SU-DHL-6 (cell line): Measurements from ENCODE around the gene CTH.

ENCODE experiments used
- H2AFZ ChIP-seq: fragments of 200-600 bp; sonication (generic); 2 replicates; pipeline ENCODE4 v1.6.1; 2014; ENCODE audit warnings: low read depth, mild to moderate bottlenecking, moderate library complexity, mixed read lengths, antibody characterized with exemption, low read length; ENCODE audit not compliant: severe bottlenecking
- H3F3A ChIP-seq: fragments of 200-600 bp; shearing (Covaris generic); 2 replicates; pipeline ENCODE4 v1.6.0; 2016; ENCODE audit warnings: antibody characterized with exemption, mild to moderate bottlenecking; ENCODE audit not compliant: insufficient read depth
- H3K27ac ChIP-seq: fragments of 200-600 bp; sonication (generic); 2 replicates; pipeline ENCODE4 v1.5.1; 2016; ENCODE audit warnings: low read depth, mild to moderate bottlenecking, low read length, moderate library complexity, mixed read lengths
- H3K27me3 ChIP-seq: fragments of 200-600 bp; sonication (generic), shearing (Covaris generic); 2 replicates; pipeline ENCODE4 v1.6.0; 2014; ENCODE audit warnings: mild to moderate bottlenecking, low read length
- H3K36me3 ChIP-seq: fragments of 200-600 bp; sonication (generic); 2 replicates; pipeline ENCODE4 v1.6.1; 2014; ENCODE audit warnings: mild to moderate bottlenecking, low read length, mixed read lengths
- H3K4me2 ChIP-seq: fragments of 300-600, 200-600 bp; shearing (Covaris generic), sonication (generic); 2 replicates; pipeline ENCODE4 v1.6.0; 2014; ENCODE audit warnings: low read length, low read depth, mild to moderate bottlenecking; ENCODE audit not compliant: poor library complexity, severe bottlenecking
- H3K4me3 ChIP-seq: fragments of 200-600 bp; sonication (generic); 2 replicates; pipeline ENCODE4 v1.5.1; 2014; ENCODE audit warnings: antibody characterized with exemption, low read length, mild to moderate bottlenecking, mixed read lengths; ENCODE audit not compliant: insufficient read depth, poor library complexity, severe bottlenecking
- H3K79me2 ChIP-seq: fragments of 200-600 bp; sonication (generic); 2 replicates; pipeline ENCODE4 v1.6.1; 2014; ENCODE audit warnings: mild to moderate bottlenecking, low read length, moderate library complexity; ENCODE audit not compliant: insufficient read depth
- H3K9ac ChIP-seq: fragments of 200-600 bp; sonication (generic); 2 replicates; pipeline ENCODE4 v1.7.0; 2014; ENCODE audit warnings: mild to moderate bottlenecking, low read length
- H3K9me2 ChIP-seq: fragments of 200-600 bp; sonication (generic); replicated peaks from 2 replicates; pipeline ENCODE4 v1.6.1; 2014; ENCODE audit warnings: low read length; ENCODE audit not compliant: insufficient read depth
- H3K9me3 ChIP-seq: fragments of 200-600 bp; sonication (generic); 2 replicates; pipeline ENCODE4 v1.6.1; 2014; ENCODE audit warnings: low read length, mixed read lengths; ENCODE audit not compliant: insufficient read depth
- H4K20me1 ChIP-seq: fragments of 200-600 bp; sonication (generic); 2 replicates; pipeline ENCODE4 v1.6.1; 2014; ENCODE audit warnings: low read depth, mild to moderate bottlenecking, antibody characterized with exemption, low read length, moderate library complexity, mixed read lengths
- EZH2phosphoT487 ChIP-seq: fragments of 200-600 bp; sonication (generic), shearing (Covaris generic); conservative IDR thresholded peaks from 2 replicates; pipeline ENCODE4 v1.6.1; 2018; ENCODE audit warnings: mild to moderate bottlenecking, antibody characterized with exemption, low read length, moderate library complexity, mixed read lengths
- TF ChIP-seq, protein P1 (sequence below): fragments of 200-600 bp; sonication (generic); IDR thresholded peaks from one replicate; pipeline ENCODE4 v1.5.1; 2017; ENCODE audit warnings: antibody characterized with exemption, mild to moderate bottlenecking, low read length, moderate library complexity; ENCODE audit not compliant: insufficient read depth, poor library complexity, severe bottlenecking

The CTH gene

DNA sequence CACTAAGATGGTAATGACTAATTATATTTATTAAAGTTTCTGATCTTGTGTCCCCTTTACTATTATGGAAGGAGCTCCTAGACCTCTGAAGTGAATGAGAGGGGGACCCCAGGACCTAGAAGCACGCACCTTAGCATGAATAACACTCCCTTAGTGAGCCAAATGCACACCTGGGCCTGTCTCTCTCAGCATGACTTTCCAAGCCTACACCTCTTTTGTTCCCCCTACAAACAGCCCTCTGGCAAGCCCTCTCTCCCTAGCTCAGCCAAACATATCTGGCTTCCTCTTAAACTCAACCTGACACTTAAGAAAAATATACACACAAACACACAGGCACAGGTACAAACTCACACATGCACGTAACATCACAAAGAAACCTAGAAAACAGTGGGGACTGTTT lies 7.3 kb upstream of the CTH start:
- no peaks in the 10 kb centered on the region for H3K36me3 ChIP-seq
- H3F3A ChIP-seq: no peaks in the 10 kb centered on the region
- H4K20me1 ChIP-seq: no peaks in the 10 kb centered on the region
- H3K4me2 ChIP-seq: no peak overlapping the region
- TF ChIP-seq, protein P1, sequence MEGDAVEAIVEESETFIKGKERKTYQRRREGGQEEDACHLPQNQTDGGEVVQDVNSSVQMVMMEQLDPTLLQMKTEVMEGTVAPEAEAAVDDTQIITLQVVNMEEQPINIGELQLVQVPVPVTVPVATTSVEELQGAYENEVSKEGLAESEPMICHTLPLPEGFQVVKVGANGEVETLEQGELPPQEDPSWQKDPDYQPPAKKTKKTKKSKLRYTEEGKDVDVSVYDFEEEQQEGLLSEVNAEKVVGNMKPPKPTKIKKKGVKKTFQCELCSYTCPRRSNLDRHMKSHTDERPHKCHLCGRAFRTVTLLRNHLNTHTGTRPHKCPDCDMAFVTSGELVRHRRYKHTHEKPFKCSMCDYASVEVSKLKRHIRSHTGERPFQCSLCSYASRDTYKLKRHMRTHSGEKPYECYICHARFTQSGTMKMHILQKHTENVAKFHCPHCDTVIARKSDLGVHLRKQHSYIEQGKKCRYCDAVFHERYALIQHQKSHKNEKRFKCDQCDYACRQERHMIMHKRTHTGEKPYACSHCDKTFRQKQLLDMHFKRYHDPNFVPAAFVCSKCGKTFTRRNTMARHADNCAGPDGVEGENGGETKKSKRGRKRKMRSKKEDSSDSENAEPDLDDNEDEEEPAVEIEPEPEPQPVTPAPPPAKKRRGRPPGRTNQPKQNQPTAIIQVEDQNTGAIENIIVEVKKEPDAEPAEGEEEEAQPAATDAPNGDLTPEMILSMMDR: no peak
- TF ChIP-seq EZH2phosphoT487: no peak
- no peak overlapping the region for H2AFZ ChIP-seq
- no peak overlapping the region for H3K9ac ChIP-seq
- H3K9me3 ChIP-seq: no peaks in the 10 kb centered on the region
- H3K27ac ChIP-seq: no peak overlapping the region
- H3K4me3 ChIP-seq: no peak overlapping the region
- H3K79me2 ChIP-seq: no peaks in the 10 kb centered on the region
- no peaks in the 10 kb centered on the region for H3K9me2 ChIP-seq
- H3K27me3 ChIP-seq: no peaks in the 10 kb centered on the region

DNA sequence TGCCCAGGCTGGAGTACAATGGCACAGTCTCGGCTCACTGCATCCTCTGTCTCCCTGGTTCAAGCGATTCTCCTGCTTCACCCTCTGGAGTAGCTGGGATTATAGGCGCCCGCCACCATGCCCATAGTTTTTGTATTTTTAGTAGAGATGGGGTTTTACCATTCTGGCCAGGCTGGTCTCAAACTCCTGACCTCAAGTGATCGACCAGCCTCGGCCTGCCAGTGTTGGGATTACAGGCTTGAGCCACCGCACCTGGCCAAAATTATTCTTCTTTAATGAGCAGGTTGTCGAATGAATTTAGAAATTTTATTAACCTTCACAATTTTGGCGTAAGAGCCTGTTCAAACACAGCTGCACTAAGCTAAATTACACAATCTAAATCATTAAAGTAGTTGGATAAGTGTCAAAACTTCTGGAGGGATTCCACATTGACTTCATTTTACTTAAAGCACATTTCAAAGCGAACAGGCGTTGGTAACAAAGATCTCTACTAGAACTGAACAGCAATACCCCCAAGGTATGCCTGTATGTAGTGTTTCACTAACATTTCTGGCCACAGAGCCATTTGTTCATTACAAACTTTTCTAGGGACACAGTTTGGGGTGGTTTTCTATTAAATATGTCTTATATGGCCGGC lies 5.2 kb upstream of the CTH start:
- Histone ChIP-seq H3K9me3 (no peaks in the 10 kb centered on the region), H3K4me3 (no peak overlapping the region), H2AFZ (no peak overlapping the region), H4K20me1 (no peaks in the 10 kb centered on the region), H3K79me2 (no peaks in the 10 kb centered on the region), H3K9ac (no peak overlapping the region), H3K9me2 (no peaks in the 10 kb centered on the region), H3K27me3 (no peaks in the 10 kb centered on the region), H3F3A (no peaks in the 10 kb centered on the region), H3K36me3 (no peaks in the 10 kb centered on the region), H3K27ac (no peak overlapping the region), H3K4me2 (no peak overlapping the region)
- TF ChIP-seq, protein P1: no peak
- no peak for TF ChIP-seq EZH2phosphoT487

DNA sequence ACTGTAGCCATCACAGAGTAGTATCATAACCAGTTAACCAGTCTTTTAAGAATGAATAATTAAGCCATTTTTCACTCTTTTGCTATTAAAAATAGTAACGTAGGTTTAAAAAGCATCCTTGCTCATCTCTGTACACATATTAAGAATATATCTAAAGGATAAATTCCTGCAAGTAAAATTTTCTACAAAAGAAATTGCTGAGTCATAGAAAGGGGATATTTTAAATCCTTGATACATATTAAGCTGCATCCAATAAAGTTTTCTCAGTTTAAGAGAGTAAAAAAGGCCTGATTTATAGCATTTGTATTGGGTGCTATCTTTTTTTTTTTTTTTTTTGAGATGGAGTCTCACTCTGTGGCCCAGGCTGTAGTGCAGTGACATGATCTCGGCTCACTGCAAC lies 1.9 kb upstream of the CTH start:
- Histone ChIP-seq H4K20me1 (no peaks in the 10 kb centered on the region), H3F3A (no peaks in the 10 kb centered on the region), H3K9me2 (no peaks in the 10 kb centered on the region), H3K4me2 (no peak overlapping the region), H3K27ac (no peak overlapping the region), H3K9me3 (no peaks in the 10 kb centered on the region), H3K36me3 (no peaks in the 10 kb centered on the region), H3K79me2 (peaks cover 8% of the 10 kb centered on the region; the same call in 1 of the 2 replicates), H2AFZ (no peak overlapping the region), H3K9ac (no peak overlapping the region), H3K27me3 (no peaks in the 10 kb centered on the region), H3K4me3 (no peak overlapping the region)
- TF ChIP-seq EZH2phosphoT487: no peak
- TF ChIP-seq, protein P1: no peak
